NCI-H345 treated with DMSO at 0.1 percent for 48 hours (cell line): ENCODE measurements around the gene RPAIN.
"Not testable (repeated sequence)": the region's sequence is repeated elsewhere in the genome, so short reads cannot be mapped to it uniquely, and the experiment has no call there.

ENCODE experiments used
- DNase-seq: peaks from one replicate; lab custom pipeline; 2025; ENCODE audit not compliant: unreplicated experiment; lab: John Stamatoyannopoulos, UW

Gene RPAIN

DNA sequence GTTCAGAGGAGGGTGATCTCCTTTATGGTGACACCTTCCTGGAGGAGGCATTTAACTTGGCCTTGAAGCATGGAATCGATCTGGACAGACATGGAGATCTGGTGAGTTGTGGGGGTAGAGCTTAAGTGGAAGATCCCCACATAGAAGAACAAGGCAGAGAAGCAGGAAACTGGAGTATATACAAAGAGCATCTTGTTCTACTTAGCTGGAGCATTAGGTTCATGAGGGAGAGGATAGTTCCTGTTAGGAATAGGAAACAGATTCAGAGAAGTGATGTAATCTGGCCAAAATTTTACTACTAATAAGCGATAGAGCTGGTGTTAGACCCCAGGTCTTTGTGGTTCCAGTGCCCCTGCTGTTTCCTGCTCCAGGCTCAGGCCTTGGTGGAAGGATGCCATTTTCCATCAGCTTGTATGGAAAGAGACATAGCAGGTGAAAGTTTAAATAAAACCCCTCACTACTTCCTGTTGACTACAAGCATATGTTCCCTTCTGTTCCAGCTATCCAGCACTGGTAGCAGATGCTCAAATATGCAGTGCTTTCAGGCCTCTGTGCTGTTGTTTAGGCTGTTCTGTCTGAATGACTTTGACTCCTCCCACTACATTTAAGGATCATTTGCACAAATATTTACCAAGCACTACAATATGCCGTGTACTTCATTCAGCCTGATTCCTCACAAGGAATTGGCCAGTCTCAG lies 9.4 kb downstream of the RPAIN start:
- DNase-seq: no peak

DNA sequence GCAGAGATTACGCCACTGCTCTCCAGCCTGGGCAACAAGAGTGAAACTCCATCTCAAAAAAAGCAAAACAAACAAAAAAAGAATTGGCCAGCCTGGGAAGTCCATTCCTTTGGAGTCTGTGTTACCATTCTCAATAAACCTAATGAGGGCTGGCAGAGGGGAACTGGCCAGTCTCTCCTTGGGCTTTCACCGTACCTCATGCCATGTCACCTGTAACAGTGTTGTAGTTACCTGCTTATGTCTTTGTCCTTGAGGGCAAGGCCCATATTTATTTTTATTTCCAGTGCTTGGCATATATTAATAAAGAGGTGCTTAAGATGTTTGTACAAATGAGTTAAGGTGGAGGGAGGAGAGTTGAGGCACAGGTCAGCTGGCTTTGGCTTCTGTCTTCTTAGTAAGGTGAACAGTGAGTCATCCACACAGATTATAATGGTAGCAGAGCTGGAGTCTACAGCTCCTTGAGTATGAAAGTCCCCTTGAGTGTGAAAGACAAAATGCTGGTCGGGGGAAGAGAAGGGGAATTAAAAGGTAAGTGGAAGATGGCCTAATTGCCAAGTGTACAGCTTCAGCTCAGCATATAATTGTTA lies 10.5 kb downstream of the RPAIN start:
- DNase-seq: no peak

DNA sequence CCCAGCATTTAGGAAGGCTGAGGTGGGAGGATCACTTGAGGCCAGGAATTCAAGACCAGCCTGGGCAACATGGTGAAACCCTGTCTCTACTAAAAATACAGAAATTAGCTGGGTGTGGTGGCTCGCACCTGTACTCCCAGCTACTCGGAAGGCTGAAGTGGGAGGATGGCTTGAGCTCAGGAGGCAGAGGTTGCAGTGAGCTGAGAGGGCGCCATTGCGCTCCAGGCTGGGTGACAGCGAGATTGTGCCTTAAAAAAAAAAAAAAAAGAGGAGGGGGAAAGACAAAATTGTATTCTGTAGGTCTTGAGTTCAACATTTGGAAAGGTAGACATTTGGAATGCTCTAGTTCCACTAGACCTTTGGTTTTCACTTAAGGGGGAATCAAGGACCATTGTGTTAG lies 11.3 kb downstream of the RPAIN start:
- not testable (repeated sequence) for DNase-seq

DNA sequence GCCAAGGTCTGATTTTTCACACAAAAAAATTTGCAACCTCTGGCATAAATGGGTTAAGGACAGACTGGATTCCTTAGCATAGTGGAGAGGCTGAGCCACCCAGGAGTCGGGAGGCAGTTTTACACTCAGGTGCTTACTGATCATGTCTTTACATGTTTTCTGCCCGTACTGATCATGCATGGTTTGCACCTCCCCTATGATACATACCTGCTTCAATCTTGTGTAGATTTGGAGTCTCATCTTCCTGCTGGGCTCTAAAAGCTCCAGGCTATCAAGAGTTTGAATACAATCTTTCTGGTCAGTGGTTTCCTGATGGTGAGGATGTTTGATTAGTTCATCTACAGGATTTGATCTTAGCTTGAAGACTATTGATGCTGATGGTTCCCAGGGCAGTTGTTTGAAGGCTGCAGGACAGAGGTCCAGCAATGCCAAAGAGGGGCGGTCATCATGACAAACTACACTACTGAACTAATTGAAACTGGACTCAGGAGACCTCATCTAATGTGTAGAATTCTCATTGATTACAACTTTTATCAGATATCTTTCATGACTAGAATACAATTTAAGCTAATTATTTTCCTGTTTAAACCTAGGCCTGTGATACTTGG lies 12.1 kb downstream of the RPAIN start:
- DNase-seq: no peak

DNA sequence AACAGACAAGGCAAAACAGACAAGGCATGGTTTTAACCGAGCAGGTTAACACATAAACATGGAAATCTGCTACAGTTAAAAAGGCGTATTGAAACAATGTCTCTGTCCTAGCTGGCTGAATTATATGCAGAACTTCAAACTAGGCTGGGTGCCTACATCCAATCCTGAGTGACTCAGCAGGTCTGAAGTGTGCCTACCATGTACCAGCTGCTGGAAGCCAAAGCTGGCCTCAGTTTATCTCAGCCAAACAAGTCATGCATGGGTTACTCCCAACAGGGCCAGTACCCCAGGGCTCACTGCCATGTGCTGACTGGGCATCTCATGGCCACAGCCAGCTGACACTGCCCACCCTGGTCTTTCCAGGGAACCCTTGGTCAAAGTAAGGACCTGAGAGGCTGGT lies 15.0 kb downstream of the RPAIN start:
- no peak for DNase-seq

DNA sequence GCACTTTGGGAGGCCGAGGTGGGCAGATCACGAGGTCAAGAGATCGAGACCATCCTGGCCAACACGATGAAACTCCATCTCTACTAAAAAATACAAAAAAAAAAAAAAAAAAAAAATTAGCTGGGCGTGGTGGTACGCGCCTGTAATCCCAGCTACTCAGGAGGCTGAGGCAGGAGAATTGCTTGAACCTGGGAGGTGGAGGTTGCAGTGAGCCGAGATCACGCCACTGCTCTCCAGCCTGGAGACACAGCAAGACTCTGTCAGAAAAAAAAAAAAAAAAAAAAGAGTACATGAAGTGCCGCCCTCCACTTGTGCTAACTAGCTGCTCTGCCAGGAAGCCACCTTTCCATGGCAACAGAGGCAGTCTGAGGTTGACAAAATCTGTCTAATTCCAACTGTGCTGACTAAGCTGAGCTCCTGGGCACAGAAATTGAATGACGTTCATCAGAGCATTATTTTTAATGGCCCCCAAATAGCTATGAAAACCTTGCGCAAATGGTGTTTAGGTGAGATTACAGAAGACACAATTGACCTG lies 15.9 kb downstream of the RPAIN start:
- DNase-seq: not testable (repeated sequence)

DNA sequence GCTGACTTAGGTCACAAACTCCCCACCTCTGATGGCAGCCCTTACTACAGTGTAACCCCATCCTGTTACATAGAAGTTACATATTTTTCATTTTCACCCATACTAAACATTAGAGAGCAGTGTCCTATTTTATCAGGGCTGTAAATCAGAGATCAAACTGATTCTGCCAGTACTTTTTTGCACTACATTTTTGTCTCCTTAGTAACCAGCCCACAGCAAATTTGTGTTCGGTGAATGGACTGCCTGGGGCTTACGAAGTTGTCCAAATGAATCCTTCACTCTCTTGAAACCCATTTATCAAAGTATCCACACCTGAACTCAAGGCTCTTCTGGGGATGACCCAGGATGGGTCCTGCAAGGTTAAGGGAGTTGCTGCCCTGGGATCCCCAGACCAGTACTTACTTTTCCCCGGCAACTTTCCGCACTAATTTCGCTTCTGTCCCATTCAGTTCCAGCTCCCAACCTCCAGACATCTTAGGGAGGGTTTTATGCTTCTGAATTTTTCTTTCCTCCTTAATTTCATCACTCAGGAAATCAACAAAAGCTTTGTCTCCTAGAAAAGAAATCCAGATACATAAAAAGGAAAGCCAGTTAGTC lies 17.8 kb downstream of the RPAIN start:
- no peak for DNase-seq

DNA sequence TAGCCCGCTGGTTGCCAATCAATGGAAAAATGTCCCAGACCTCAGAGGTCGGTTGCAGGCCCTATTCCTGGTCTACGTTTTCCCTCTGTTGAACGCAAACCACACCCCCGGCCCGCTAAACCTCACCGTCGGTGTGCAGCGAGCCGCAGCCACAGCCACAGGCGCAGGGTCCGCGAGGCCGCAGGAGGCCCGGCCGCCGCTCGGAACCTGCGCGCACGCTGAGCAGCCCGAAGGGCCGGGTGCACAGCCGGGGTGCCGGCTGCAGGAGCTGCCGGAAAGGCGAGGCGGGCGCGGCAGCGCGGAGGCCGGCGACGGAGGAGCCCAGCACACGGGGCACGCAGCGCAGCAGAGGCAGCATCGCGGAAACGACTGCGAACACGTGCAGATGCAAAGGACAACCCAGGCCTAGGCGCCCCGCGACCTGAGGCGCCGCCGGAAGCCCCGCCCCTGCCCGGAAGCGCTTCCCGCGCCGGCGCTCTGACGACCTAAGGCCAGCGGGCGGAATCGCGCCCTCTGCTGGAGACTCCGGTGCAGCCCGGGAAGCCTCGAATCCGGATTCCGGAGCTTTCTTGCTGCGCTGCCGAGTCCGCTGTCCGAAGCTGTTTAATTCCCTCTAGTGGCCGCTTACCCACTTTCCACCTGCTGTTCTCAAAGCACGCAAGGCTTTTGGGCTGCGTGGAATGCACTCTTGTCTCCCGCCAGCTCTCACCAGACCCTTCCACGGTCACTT lies 18.9 kb downstream of the RPAIN start, which contains the start of gene C1QBP:
Gene C1QBP, minus strand, starts transcription at position 440 of the 730 bp plus-strand sequence. Its CDS starts 82 bp downstream, at position 358.
- peak; percentile 70 for DNase-seq

DNA sequence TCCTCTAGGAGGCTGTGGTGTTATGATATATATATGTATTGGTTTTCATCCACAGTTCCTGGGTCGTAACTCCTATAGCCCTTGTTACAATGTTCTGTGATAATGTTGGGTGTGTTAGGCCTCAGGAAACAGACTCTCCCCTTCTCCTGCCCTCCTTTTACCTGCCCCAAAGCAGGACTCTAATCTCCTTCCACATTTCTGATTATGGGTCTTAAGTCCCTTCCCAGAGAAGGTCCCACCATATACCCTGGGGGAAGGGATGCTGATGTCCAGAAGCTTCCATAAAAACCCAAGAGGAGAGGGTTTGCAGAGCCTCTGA lies 19.4 kb downstream of the RPAIN start:
- no peak for DNase-seq

DNA sequence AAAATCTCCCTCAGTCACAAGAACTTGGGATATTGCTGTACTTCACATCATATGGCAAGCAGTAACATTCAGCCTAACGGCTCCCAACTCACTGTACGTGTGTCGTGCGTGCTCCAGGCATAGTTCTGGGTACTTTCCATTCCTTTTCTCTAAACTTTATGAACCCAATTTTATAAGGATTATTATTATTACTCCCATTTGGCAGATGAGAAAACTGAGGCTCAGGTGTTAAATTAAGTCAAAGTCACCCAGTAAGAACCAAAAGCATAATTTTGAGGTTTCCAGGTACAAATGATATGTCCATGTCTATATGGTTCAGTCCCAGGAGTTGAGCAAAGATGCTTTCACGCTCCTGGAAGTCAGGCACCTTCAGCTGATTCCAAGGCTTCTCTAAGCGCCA lies 23.7 kb downstream of the RPAIN start:
- no peak for DNase-seq

DNA sequence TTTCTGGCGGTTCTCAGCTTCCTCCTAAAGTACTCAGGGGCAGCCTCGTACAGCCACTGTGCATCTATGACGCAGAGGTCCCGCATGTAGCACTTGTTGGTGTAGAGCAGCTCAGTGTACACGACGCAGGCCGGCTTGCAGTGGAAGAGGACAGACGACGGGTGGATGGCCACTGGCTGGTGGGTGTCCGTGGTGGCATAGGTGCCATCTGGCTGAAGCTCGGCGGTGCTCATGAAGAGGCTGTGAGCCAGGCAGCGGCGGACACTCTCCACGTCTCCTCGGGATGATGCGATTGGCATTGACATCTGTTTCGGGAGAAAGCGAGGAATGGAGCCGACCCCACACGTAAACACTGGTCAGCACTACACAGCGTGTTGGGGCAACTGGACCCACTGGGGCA lies 24.2 kb downstream of the RPAIN start:
- no peak for DNase-seq

DNA sequence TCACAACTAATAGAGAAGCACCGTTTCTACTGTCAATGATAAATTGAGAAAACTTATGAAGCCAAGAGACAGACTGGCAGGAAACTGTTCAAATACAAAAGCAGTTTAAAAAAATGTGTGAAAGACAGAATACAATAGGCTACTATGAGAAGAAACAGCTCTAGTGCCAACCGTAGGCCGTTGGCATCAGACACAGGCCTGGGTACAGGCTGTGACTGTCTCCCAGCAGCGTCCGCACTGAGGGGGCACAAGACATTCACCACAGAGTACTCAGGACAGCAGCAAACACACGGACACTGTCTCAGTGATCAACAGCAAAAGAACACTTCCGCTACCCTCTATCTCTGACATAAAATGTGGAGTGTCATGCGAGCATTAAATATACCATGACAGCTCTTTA lies 26.8 kb downstream of the RPAIN start:
- DNase-seq: no peak

DNA sequence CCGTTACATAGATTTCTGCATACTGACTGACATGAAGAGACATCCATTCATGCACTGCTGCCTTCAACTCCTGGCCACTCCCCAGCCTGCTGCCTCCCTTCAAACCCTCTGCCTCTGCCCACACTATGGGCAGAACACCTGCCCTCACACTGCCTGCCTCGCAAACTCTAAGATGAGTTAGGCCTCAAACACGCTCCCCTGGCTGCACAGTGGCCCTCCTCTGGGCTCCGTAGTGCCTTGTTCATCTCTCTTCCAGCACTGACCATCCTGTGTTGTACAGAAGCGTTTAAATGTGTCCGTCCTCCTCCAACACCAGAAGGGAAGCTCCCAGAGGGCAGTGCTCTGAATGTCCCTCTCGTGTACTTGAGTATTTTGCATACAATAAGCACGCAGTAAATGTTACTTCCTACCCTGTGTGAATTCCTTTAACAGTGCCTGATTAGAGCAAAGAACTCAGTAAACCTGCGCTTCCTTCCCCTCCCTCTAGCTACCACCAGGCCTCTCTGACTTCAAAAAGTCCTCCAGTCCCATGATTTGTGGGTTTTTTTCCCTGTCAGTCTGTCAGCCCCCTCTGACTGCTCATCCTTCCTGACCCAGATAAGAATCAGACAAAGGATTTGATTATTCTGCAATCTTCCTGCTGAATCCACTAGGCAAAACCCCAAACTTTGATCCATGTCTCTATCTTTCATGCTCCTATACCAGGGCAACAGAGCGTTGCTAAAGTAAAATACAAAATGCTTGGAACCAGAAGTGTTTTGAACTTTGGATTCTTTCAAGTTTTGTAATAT lies 44.9 kb downstream of the RPAIN start:
- DNase-seq: no peak

DNA sequence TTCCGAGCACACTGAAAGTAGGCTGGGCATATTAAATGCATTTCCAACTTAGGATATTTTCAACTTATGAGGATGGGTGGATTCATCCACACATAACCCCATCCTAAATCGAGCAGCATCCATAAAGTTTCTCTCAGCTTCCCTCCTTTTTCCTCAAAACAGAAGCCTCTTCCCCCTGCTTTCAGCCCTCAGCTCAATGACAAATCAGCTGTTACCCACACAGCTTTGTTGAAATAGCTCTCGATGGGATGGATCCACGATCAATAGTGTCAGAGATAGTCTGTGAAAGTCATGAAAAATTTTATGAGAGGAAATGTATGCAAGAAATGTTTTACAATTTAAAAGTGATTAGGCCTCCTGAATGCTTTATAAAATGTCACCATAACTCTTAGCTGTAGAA lies 46.3 kb downstream of the RPAIN start:
- no peak for DNase-seq

DNA sequence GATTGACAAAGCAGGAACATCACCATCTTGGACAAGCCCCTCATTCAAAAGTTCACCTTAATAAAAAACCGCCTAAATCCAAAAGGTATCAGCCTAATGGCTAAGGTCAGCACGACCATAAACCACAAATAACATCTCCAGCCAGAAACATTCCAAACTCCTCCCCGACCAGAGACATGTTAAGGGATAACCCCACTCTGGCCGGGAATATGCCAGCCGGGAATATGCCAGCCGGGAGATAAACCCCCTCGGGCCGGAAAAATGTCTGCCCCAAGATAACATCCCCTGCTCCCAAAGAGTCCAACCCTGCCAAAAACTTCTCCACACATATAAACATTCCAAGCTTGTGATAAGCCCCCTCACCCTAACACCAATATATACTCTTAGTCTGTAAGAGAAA lies 47.4 kb downstream of the RPAIN start:
- no peak for DNase-seq

DNA sequence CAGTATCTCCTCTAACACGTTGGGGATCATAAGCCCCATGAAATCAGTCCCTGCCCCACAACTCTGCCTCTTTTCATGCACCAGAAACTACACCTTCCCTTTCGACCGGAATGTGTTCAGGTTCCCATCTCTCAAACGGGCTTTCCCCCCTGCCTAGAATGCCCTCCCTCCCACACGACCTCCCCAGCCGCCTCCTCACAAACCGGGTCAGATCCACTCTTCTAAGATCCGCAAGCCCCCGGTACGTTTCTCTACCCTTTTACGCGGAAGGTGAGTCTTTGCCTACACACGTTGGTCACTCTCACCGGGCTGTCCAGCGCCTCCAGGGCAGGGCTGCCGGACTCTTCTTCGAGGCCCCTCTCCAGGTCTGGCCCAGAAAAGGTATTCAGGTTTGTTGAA lies 48.1 kb downstream of the RPAIN start:
- DNase-seq: no peak

DNA sequence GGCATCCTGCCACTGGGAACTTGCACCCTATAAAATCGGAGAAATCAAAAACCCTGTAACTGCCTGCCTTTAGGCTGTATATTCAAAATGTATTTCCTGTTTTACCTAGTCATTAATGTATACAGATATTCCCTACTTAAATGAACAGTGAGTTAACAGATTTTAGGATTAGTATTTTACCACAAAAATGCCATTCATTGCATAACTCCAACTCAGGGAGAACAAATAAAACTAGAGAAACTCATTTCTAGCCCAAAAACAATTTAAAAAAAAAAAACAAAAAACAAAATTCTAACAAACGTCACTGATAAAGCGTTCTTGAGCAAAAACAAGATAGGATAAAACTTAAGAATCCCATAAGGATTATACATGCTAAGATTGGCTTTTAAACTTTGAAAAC lies 52.5 kb downstream of the RPAIN start:
- DNase-seq: no peak

DNA sequence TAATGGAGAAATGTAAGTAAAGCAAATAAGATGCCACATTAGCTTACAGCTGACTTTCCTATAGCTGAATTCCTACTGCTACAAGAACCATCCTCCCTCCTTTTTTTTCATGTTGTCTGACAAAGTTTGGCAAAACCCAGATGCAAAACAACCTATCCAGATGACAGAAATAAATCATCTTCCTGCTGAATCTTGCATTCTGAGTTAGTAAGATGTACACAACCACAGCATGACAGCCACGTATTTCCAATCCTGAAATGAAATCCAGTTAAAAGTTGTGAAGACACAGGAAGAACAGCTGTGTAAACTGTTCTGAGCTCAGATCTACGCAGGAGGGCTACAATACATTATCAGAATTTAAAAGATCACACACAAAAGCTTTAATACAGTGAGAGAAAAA lies 53.9 kb downstream of the RPAIN start:
- no peak for DNase-seq

DNA sequence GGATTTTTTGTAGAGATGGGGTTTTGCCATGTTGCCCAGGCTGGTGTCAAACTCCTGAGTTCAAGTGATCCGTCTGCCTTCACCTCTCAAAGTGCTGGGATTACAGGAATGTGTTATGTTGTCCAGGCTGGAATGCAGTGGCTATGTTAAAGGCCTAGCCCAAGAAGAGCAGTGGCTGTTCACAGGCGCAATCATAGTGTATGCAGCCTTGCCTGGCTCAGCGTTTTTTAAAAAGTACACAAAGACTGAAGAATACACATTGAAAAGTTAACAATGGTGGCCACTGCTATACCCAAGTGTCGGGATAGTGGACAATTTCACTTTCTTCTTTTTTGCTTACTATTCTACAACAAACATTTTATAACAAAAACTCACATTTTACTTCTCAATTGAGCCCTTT lies 59.0 kb downstream of the RPAIN start:
- no peak for DNase-seq

DNA sequence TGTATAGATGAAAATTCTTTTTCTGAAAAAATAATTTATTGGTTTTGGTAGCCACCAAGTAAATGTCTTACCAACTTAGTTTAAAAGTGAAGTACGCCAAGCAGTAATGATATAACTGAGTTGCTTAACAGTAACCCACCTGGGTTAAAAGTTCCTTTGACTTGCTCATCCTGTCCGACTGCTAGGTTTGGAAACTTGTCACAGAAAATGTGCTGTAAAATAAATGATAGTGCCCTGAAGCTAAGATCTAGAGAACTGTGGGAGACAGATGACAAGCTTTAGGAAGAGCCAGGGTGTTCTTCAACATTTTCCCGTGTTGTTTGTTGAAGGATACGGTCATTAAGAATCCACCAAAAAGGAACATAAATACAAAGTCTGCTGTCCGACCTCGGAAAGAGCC lies 61.0 kb downstream of the RPAIN start:
- no peak for DNase-seq

DNA sequence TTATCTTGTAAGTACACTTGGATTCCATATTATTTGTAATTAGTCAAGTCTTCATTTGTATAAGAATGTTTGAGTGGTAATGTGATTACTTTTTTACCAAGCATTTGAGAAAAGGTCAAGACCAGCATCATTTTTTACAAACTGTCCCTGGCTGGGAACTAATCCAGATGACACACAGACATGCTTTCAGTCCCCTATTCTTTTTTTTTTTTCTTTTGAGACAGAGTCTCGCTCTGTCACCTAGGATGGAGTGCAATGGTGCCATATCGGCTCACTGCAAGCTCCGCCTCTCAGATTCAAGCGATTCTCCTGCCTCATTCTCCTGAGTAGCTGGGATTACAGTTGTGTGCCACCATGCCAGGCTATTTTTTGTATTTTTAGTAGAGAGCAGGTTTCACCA lies 61.5 kb downstream of the RPAIN start:
- DNase-seq: no peak
